Testis (tissue), 3 donors: ENCODE data around the gene TTC23. TPM values are rescaled to one million over a fixed set of nuclear protein-coding genes. Genes with fewer than 3 reads are reported as not detected.

Source experiments
- DNase-seq: peaks from one replicate; pipeline ENCODE4 v3.0.0-alpha.2; 2019
- H3K27ac ChIP-seq, 2 donors: fragments of 200-600 bp; sonication (generic); one replicate each; pipeline ENCODE4 v1.5.1; 2019
- H3K27me3 ChIP-seq: fragments of 200-600 bp; sonication (generic); one replicate; pipeline ENCODE4 v1.5.1; 2019
- H3K36me3 ChIP-seq: fragments of 200-600 bp; sonication (generic); one replicate; pipeline ENCODE4 v1.5.1; 2017; ENCODE audit warnings: low read depth; ENCODE audit errors: missing control alignments
- H3K4me1 ChIP-seq: fragments of 200-600 bp; sonication (generic); one replicate; pipeline ENCODE4 v1.5.1; 2019
- H3K4me3 ChIP-seq, 2 donors: fragments of 200-600 bp; sonication (generic); one replicate each; pipeline ENCODE4 v1.5.1; 2017 to 2019
- H3K9me3 ChIP-seq: fragments of 200-600 bp; sonication (generic); one replicate; pipeline ENCODE4 v1.5.1; 2017
- CTCF ChIP-seq, 3 experiments: fragments of 450-650 bp in 2 of 3; fragments of 200-600 bp in 1 of 3; sonication (generic) in 1 of 3; IDR thresholded peaks; one replicate each; pipeline ENCODE4 v1.5.1; 2016 to 2019; ENCODE audit warnings: antibody characterized with exemption in 3 of 3, mild to moderate bottlenecking in 2 of 3, moderate library complexity in 1 of 3
- POLR2A ChIP-seq: fragments of 450-650 bp; IDR thresholded peaks from one replicate; pipeline ENCODE4 v1.6.1; 2017; ENCODE audit warnings: antibody characterized with exemption, mild to moderate bottlenecking, moderate library complexity
- WGBS, 2 donors: methylation state at CpG; one replicate each; pipeline ENCODE4 v1.1.5; 2018; 5-methylcytosine and 5-hydroxymethylcytosine counted together
- intact Hi-C: fragments of 100-400 bp; cut with DNase I; formaldehyde crosslinking; loops from one replicate; pipeline ENCODE4 v1.15.1; 2023; ENCODE audit warnings: low total_unique reads
- polyA plus RNA-seq: library from polyadenylated mRNA; stranded (reverse); fragments of 350-450 nt; fragmentation: Illumina TruSeq; extraction: RNeasy Lipid Tissue Mini Kit (QIAGEN cat#74804); gene quantifications from one replicate; pipeline ENCODE4 v1.2.3, GENCODE V29; 2014; ENCODE audit warnings: low read depth, low replicate concordance; ENCODE audit not compliant: insufficient read depth
- total RNA-seq, 2 donors: library from RNA; depleted of rRNA; stranded (reverse); fragments of >200 nt; gene quantifications; one replicate each; pipeline ENCODE4 v1.2.3, GENCODE V29; 2016

TTC23 gene
- total and polyA plus RNA-seq, 3 donors from 2014 or later: 26.6 to 40.5 (median 37.2) TPM

GRCh38 chr15:99252326-99252725, 2.9 kb upstream of the TTC23 start:
- DNase-seq: no peak
- Histone ChIP-seq H3K4me1 (peaks cover 9% of the 10 kb centered on the region), H3K27ac (no peak overlapping the region), H3K36me3 (no peaks in the 10 kb centered on the region), H3K27me3 (no peaks in the 10 kb centered on the region), H3K4me3 (peak overlapping the region in 1 of 2 donors; percentile 88), H3K9me3 (no peaks in the 10 kb centered on the region)
- 47% methylated on average over 7 of the region's 7 CpGs for WGBS, 2 donors
- intact Hi-C loops: no loop called here
- no peak for TF ChIP-seq POLR2A
- TF ChIP-seq CTCF (IDR thresholded peaks at IDR 0.05): no peak

GRCh38 chr15:99250857-99251841, 1.8 kb upstream of the TTC23 start, which contains the start of gene LRRC28:
Gene LRRC28, plus strand, starts transcription at chr15:99251481. Its CDS starts 4,477 bp downstream, at chr15:99255958.
- peaks cover 9% of the 10 kb centered on the region for H3K4me1 ChIP-seq
- intact Hi-C loops: no loop called here

GRCh38 chr15:99250494-99250856, 1.1 kb upstream of the TTC23 start:
- Histone ChIP-seq H3K27ac (peak overlapping the region; percentile 83 to 90), H3K9me3 (no peaks in the 10 kb centered on the region), H3K36me3 (no peaks in the 10 kb centered on the region), H3K27me3 (no peaks in the 10 kb centered on the region), H3K4me1 (peaks cover 9% of the 10 kb centered on the region), H3K4me3 (peak overlapping the region; percentile 73 to 88)
- WGBS, 2 donors: 5 to 7% methylated on average over 7 of the region's 7 CpGs
- TF ChIP-seq CTCF (IDR thresholded peaks at IDR 0.05) (no peak), POLR2A (no peak)
- no peak for DNase-seq
- intact Hi-C loops: no loop called here

More at GRCh38 chr15:99250857-99251841, 1.8 kb upstream of the TTC23 start, which contains the start of gene LRRC28:
- Histone ChIP-seq H3K9me3 (no peaks in the 10 kb centered on the region), H3K36me3 (no peaks in the 10 kb centered on the region), H3K4me3 (peak within 1 kb of the TSS; percentile 73 to 88), H3K27ac (peak within 1 kb of the TSS; percentile 88 to 92), H3K27me3 (no peaks in the 10 kb centered on the region)
- peak; percentile 99 for DNase-seq
- TF ChIP-seq CTCF (IDR thresholded peaks at IDR 0.05) (no peak), POLR2A (peak; percentile 50)
- 1% methylated on average over 47 to 73 of the region's 90 CpGs for WGBS, 2 donors

DNA sequence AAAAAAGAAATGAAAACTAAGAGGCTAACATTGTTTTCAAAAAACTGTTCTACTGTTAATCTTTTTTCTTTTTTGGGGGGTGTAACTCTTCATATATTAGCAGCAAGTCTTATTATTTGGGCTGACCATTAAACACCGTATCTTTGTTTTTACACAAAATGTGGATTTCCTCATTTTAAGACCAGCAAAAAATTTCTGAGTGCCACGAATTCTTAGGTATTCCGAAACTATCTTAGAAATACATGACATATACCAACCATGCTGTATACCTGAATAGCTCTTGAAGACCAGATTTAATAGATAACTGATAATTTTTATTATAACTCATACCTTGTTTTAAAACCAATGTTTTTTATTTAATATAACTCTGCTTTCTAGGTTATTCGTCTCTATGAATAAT, 620 bp upstream of the TTC23 start:
- H3K27ac ChIP-seq: peak overlapping the region; percentile 36 to 90
- no peaks in the 10 kb centered on the region for H3K27me3 ChIP-seq
- intact Hi-C loops: no loop called here
- 8 to 13% methylated on average over 4 of the region's 4 CpGs for WGBS, 2 donors
- no peaks in the 10 kb centered on the region for H3K9me3 ChIP-seq
- no peak for DNase-seq
- no peaks in the 10 kb centered on the region for H3K36me3 ChIP-seq
- H3K4me1 ChIP-seq: peaks cover 9% of the 10 kb centered on the region
- no peak for TF ChIP-seq POLR2A
- H3K4me3 ChIP-seq: peak overlapping the region; percentile 73 to 88

- Histone ChIP-seq H3K36me3 (no peaks in the 10 kb centered on the region), H3K27me3 (no peaks in the 10 kb centered on the region), H3K9me3 (no peaks in the 10 kb centered on the region), H3K4me1 (peaks cover 9% of the 10 kb centered on the region), H3K4me3 (peak overlapping the region in 1 of 2 donors; percentile 88), H3K27ac (no peak overlapping the region)
- DNase-seq: no peak
- WGBS, 2 donors: 76 to 81% methylated on average over 7 of the region's 7 CpGs
- intact Hi-C loops: no loop called here
- TF ChIP-seq POLR2A: no peak
- TF ChIP-seq CTCF (IDR thresholded peaks at IDR 0.05): no peak
Measured at GRCh38 chr15:99248000-99248715, 1.2 kb downstream of the TTC23 start.
